Astrocyte of the spinal cord (primary cell): ENCODE measurements around the gene YTHDF2.

Source experiments
- DNase-seq: peaks from one replicate; pipeline ENCODE4 v3.0.0; 2011; ENCODE audit warnings: low read depth, low spot score
- H3K4me3 ChIP-seq: 2 replicates; pipeline ENCODE4 v1.5.1; 2011; ENCODE audit warnings: low read depth, mild to moderate bottlenecking, low read length, moderate library complexity
- CTCF ChIP-seq: IDR thresholded peaks from 2 replicates; pipeline ENCODE4 v1.5.1; 2012; ENCODE audit warnings: low read depth, mild to moderate bottlenecking, low read length, inconsistent platforms
- in situ Hi-C: cut with HindIII; loops from 2 replicates; pipeline ENCODE4 v1.10.0; 2017; ENCODE audit warnings: low sequenced_read_pairs

The YTHDF2 gene

DNA sequence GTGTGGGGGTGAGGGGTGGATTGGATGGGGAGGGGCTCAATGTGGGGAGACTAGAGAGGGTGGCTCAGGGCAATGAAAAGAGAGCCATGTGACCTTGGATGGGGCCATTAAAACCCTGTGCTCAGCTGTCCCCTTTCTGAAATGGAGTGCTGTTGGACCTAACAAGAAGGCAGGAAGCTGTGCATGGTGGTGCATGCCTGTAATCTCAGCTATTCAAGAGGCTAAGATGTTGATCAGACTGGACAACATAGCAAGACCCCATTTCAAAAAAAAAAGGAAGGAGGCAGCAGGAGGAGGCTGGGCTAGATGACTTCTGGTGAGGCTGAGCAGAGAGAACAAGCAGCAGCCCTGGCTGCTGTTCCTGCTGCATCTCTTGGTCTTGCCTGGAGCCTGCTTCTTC is 82.3 kb downstream of the YTHDF2 start:
- TF ChIP-seq CTCF: no peak
- in situ Hi-C loops: no loop called here
- H3K4me3 ChIP-seq: no peak overlapping the region
- DNase-seq: no peak
